HG03354 (cell line): ENCODE data around the gene SRSF2.
A peak's percentile ranks its signal among the peaks of the same experiment; 100 is the strongest.
"Not testable (repeated sequence)": the region's sequence is repeated elsewhere in the genome, so short reads cannot be mapped to it uniquely, and the experiment has no call there.

Experiments used
- ATAC-seq: cut with Tn5 transposase; IDR thresholded peaks from one replicate; pipeline ENCODE4 v1.9.1; 2021; ENCODE audit warnings: mild to moderate bottlenecking; ENCODE audit not compliant: unreplicated experiment, poor library complexity, severe bottlenecking

Gene SRSF2

DNA sequence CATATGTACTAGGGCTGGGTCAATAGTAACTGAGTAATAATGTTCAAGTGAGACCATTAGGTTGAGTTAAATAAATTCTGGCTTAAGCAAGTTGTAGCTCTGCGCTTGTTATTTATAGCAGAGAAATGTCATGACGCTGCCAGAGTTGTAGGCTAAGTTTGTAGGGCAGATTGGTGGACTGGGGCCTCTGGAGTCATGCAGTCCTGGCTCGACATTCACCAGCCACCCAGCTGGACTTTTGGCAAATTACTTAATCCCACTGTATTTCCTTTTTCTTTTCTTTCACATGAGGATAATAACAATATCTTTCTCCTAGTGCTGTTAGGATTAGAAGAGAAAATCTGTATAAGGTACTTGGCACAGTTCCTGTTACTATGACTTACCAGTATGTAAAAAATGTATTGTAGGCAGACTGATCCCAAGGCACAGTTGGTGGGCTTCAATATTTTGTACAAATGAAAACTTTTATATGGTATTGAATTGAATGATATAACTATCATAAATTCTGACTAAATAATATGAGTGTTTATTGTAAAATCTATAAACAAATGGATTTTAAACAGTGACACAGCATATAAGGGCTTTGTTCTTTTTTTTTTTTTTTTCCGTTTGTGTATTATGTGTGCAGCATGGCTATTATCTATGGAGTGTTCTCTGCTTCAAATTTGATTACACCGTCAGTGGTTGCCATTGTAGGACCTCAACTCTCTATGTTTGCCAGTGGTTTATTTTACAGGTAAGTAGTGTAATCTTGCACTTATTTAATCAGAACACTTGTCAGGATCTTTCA, 3.4 kb upstream of the SRSF2 start:
- no peak for ATAC-seq

DNA sequence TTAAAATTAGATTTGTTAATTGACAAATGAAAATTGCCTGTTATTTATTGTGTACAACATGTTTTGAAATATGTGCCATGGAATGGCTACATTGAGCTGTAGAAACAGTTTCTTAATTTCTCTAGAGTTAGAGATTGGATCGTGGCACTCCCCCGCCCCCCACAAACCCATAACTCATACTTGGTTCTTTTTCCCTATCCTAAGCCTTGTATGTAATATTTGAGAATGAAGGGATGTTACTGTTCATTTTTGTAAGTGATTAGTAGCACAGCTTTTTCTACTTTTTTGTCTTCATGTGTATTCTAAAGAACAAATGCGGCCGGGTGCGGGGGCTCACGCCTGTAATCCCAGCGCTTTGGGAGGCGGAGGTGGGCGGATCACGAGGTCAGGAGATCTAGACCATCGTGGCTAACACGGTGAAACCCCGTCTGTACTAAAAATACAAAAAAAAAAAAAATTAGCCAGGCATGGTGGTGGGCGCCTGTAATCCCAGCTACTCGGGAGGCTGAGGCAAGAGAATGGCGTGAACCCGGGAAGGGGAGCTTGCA, 2.5 kb upstream of the SRSF2 start:
- not testable (repeated sequence) for ATAC-seq

DNA sequence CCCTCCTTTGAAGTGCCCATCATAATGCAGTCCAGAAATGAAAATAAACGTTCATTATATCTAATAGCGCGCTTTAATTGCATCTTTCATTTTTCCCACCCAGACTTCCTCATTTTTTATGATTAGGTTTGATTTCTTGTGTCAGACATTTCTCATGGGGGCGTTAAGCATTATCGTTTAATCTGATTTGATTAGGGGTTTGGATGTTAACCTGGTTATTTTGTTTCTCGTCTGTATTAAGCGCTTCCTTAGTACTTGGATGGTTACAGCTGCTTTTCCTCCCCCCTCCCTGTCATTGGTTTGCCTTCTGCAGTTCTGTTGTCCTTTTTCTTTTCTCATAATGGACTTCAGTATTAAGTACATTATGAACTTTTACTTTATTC, 1.3 kb upstream of the SRSF2 start:
- no peak for ATAC-seq

DNA sequence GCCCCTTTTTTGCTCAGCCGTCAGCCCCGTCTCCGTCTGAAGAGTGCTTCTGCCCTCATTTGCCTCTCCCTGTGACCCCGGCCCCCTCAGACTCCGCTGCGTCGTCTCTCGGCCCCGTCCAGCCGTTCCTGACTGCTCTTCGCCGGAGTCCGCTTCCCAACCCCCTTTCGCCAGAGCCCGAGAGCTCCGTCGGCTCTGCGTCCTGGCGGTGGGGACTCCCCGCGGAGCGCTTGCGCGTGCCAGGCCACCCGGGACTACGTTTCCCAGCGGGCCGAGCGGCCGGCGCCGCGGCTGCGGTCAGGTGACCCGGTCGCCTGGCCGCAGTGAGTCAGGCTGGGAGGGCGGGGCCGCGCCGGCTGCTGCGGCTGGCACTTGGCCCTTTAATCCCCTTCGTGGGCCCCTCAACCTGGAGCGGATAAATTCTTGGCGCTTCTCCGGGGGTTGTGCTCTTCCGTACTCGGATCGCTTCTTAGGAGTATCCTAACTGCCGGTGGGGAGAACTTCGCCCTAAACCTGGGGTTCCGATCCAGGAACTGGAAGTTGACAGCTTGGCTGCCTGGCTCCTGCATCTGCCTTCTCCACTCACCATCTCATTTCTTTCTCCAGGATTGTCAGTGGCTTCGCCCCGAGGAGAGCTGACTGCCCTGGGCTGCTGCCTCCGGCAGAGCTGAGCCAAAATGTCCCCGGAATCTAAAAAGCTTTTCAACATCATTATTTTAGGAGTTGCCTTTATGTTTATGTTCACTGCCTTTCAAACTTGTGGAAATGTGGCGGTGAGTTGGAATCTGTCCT, 741 bp upstream of the SRSF2 start, which contains the start of gene MFSD11:
Gene MFSD11, plus strand, starts transcription at position 444 of the 792 bp plus-strand sequence. Its CDS starts 234 bp downstream, at position 678.
- ATAC-seq, result peak; percentile 63

DNA sequence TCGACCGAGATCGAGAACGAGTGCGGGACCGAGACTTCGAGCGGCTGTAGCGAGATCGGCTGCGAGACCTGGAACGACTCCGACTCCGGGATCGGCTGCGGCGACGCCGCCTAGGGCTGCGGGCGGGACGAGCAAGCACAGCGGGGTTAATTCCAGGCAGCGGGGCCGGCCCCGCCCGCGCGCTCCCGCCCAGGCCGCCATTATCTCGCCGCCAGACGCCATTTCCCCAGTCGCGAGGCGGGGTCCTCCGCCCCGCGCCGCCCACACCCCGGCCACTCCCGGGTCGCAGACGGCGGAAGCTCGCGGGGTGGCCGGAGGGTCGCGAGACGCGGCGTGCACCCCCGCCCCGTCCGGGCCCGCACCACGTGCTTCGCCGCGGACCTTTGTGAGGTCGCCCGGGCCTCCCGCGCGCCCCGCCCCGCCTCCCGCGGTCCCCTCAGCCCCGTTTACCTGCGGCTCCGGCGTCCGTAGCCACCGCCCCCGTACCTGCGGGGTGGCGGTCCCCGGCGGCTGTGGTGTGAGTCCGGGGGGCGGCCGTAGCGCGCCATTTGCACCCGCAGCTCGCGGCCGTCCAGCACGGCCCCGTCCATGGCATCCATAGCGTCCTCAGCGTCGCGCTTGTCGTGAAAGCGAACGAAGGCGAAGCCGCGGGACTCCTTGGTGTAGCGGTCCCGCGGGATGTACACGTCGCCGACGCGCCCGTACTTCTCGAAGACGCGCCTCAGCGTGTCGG, 616 bp downstream of the SRSF2 start:
- peak; percentile 11 for ATAC-seq

DNA sequence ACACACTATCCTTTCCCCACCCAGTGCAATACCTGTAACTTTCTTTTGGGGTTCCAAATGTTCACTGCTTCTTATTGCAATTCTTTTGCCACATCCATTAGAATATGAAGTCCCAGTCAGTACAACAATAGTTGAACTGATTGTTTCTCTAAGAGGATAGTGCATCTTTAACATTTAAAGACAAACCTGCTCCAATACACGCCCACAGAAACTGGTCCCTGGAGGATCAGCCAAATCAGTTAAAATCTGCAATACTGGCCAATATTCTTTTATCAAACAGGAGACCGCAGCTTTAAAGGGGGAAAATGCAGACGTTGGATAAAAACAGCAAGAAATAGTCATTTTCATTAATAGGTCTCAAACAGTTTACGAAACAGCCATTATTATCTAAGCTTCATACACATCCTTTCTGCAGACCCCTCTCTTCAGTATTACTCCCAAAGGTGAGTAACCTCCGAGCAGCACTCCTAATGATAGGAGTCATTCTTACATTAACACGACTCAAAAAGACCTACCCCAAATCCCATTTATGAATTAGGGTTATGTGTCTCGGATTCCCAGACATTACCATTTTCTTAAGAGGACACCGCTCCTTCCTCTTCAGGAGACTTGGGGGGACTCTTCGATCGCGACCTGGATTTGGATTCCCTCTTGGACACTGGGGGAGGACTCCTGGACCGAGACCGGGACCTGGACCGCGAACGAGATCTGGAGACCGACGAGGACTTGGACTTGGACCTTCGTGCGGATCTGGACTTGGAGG, 1.4 kb downstream of the SRSF2 start:
- ATAC-seq, result no peak

DNA sequence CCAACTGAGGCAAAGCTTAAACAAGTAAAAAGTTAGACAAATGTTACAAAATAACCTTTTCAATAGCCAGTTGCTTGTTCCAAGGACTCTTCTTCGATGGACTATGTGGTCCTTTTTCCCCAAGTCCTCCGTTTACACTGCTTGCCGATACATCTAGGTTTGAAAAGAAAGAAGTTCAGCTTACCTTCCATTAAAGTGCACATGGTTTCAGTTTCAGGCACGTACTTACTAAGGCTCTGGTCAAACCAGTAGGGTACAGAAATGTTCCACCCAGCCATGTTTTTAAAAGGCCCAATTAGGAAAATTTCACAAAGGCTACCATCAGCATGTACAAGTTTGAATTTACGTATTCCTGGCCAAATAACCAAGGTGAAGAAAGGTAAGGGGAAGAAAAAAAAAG, 2.1 kb downstream of the SRSF2 start:
- no peak for ATAC-seq

DNA sequence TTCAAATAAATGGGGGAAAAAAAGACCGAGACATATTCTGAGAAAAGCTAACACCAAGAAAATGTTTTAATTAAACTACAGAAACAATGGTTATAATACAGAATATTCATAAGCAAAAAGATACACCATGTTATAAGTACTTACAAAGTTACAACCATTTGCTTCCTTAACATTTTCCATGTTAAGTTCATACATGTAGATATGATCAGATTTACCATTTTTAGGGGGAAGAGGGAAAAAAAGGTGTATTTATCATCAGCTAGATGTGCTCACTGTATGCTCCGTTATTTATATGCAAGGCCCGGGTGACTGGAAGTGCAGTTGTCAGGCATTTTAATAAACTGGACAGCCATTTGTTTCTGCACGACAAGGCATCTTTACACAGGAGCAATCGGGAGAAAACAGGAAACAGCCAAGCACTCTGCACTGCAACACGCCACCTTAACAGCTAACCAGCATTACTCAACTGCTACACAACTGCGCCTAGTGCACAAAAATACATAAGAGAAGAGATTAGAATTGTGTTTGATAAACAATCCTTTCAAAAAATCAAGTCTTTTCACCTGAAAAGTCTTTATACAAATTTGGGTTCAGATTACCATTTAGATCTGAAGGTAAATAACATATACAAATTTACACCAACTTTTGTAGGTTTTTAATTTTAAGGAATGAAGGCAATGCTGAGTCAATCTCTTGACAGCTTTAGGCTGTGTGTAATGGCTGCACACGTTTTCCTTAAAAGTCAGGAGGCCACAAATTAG, 2.9 kb downstream of the SRSF2 start:
- no peak for ATAC-seq

DNA sequence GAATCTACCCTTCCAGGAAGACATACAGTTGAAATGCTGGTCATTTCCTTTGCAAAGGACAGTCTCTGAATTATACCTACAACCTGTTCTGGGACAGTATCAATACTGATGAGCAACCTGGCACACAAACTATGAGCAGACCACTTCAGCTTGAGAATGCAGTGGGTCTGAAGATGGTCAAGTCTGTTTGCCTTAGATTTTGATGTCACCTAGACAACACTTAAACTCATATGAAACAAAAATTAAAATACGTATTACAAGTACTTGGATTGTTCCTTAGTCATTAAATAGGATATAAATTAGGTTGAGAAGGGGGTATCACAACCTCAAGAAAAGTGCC, 3.5 kb downstream of the SRSF2 start:
- ATAC-seq, result no peak

DNA sequence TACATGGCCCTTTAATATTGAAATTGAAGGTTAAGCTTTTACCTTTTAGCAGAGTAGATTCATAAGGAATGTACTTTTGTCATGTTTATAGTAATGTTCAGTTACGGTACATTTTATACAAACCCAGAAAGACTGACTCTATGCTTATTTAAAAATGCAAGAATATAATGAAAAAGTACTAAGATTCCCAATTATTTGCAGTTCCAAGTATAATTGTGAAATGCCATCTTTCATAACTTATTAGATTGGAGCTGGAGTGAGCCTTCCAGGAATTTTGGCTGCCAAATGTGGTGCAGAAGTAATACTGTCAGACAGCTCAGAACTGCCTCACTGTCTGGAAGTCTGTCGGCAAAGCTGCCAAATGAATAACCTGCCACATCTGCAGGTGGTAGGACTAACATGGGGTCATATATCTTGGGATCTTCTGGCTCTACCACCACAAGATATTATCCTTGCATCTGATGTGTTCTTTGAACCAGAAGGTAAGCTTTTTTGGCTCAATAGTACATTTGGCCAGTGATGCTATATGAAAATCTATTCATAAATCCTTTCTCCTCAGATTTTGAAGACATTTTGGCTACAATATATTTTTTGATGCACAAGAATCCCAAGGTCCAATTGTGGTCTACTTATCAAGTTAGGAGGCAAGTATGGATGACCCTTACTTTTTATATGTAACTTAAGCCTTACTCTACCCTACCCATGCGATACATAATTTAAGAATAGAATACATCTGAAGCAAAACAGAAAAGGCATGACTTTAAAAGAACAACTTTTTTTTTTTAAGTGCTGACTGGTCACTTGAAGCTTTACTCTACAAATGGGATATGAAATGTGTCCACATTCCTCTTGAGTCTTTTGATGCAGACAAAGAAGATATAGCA, 4.2 kb downstream of the SRSF2 start:
- no peak for ATAC-seq

DNA sequence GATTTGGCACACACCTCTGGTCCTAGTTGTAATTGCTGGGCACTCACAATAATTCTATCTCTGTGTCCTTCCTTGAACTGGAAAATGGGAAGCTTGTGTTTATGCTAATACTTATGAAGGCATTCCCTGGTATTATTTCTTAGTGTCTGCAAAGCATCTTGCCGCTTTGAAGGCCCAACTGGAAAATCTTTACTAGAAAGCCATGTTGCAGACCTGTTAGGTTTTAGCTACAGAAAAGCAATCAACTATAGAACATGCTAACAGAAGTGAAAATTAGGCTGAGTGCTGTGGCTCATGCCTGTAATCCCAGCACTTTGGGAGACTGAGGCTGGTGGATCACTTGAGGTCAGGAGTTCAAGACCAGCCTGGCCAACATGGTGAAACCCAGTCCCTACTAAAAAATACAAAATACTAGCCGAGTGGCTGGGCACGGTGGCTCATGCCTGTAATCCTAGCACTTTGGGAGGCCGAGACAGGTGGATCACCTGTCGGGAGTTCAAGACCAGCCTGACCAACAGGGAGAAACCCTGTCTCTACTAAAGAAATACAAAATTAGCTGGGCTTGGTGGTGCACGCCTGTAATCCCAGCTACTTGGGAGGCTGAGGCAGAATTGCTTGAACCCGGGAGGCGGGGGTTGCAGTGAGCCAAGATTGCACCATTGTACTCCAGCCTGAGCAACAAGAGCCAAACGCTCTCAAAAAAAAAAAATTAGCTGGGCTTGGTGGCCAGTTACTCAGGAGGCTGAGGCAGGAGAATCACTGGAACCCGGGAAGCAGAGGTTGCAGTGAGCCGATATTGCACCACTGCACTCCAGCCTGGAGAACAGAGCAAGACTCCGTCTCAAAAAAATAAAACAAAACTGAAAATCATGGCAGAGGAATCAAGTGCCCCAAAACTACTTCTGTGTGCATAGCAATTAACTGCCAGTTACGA, 5.1 kb downstream of the SRSF2 start:
- ATAC-seq, result not testable (repeated sequence)

DNA sequence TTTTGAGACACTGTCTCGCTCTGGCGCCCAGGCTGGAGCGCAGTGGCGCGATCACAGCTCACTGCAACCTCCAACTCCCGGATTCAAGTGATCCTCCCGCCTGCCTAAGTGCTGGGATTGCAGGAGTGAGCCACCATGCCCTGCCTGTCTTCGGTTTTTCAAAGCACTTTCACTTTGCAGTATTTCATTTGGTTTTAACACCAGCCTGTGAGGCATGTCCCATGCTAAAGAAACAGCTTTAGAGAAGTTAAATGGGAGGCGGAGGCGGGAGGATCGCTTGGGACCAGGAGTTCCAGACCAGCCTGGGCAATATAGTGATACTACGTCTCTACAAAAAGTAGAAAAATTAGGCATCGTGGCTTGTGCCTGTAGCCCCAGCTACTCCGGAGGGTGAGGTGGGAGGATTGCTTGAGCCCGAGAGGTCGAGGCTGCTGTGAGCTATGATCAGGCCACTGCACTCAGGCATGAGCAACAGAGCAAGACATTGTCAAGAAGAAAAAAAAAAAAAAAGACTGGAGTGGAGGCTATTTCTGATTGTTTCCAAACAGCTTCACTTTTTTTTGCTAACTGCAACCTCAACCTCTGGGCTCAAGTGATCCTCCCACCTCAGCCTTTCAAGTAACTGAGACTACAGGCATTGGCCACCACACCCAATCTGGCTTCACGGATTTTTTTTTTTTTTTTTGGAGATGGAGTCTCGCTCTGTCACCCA, 9.2 kb downstream of the SRSF2 start:
- no peak for ATAC-seq

DNA sequence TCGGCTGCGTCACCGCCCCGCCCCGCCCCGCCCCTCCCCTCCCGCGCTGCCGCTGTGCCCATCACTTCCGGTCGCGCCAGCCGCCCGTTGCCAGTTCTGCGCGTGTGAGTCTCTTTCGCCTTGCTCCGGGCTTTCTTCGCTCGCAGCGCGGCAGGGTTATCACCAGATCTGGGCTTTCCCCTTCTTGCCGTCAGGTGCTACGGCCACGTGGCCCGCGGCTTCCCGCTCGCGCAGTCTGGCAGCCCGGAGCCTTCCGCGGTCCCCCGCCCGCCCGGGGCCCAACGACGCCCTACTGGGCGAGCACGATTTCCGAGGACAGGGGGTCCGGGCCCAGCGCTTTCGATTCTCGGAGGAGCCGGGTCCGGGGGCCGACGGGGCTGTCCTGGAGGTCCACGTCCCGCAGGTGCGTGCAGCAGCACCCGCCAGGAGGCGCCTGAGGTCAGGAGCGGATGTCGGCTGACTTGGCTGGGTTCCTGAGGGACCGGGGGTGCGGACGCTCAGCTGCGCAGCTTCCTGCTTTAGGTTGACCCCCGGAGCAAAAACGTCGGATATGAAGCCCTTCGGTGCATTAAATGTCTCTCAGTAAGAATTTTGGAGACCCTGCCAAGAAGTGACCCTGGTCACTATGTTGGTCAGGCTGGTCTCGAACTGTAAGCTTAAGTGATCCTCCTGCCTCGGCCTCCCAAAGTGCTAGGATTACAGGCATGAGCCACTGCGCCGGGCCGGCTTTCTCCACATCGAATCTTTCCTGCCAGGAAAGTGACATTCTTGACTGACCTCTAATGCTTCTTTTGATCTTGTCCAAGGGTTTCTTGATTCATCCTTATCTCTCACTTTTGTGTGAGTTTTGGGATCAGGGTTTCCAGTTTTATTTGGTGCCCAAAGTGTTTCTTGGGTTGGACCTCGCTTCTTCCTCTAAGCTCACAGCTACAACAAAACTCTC, 10.1 kb downstream of the SRSF2 start, which contains the start of gene METTL23:
Gene METTL23, plus strand, starts transcription at position 64 of the 943 bp plus-strand sequence. CDS start 2,872 bp downstream, outside the sequence.
- peak; percentile 44 for ATAC-seq

DNA sequence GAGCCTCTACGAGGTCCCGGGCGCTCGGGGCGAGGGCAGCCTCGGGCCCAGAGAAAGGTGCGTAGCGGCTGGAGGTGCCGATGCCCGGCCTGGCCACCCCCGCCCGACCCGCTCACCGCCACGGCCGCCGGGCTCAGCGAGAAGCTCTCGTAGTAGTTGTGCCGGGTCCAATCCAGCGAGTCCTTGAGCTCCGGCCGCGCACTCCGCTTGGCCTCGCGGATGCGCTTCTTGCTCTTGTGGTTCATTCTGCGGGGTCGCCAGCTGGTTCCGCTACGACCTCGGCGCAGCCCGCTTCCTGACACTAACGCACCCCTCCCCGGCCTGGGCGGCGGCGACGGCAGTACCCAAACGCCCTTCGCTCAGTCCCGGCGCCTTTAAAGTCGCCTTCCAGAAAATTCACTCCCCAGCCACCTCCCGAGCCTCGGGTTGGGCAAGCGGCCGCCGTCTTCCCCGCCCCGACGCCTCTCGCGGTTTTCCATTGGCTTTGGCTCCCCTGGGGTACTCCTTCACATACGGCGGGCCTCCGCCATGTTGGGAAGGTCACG, 10.8 kb downstream of the SRSF2 start, which contains the start of gene JMJD6:
Gene JMJD6, minus strand, starts transcription at position 376 of the 545 bp plus-strand sequence. Its CDS starts 131 bp downstream, at position 245.
- peak; percentile 69 for ATAC-seq
